Activated naive CD4-positive, alpha-beta T cell (primary cell): ENCODE results near the gene DNAH8.

ENCODE experiments used
- DNase-seq, 4 experiments: peaks; one replicate each; lab custom pipeline; 2025; lab: John Stamatoyannopoulos, UW

Gene DNAH8

GRCh38 chr6:39018103-39018502, 303.0 kb downstream of the DNAH8 start:
- DNase-seq, result no peak

- DNase-seq, result no peak
Observed at GRCh38 chr6:39020136-39020535, 305.0 kb downstream of the DNAH8 start.

GRCh38 chr6:39021041-39021440, 305.9 kb downstream of the DNAH8 start:
- DNase-seq, result no peak

- DNase-seq, result no peak
Observed at GRCh38 chr6:39021779-39022178, 306.7 kb downstream of the DNAH8 start.

GRCh38 chr6:39026175-39026574, 311.1 kb downstream of the DNAH8 start:
- no peak for DNase-seq

- DNase-seq, result peak in 2 of 4 experiments; percentile 2 to 19
Observed at GRCh38 chr6:39029156-39030011, 314.3 kb downstream of the DNAH8 start.

GRCh38 chr6:39035681-39036080, 320.6 kb downstream of the DNAH8 start:
- DNase-seq, result no peak

- DNase-seq, result no peak
Observed at GRCh38 chr6:39037082-39037508, 322.0 kb downstream of the DNAH8 start.

GRCh38 chr6:39037707-39038106, 322.6 kb downstream of the DNAH8 start:
- no peak for DNase-seq

- DNase-seq, result no peak
Observed at GRCh38 chr6:39040080-39040673, 325.1 kb downstream of the DNAH8 start.

- no peak for DNase-seq
Observed at GRCh38 chr6:39041072-39041471, 326.0 kb downstream of the DNAH8 start.

- no peak for DNase-seq
Observed at GRCh38 chr6:39043776-39044175, 328.7 kb downstream of the DNAH8 start.

GRCh38 chr6:39044181-39044580, 329.1 kb downstream of the DNAH8 start:
- no peak for DNase-seq

- DNase-seq, result no peak
Observed at GRCh38 chr6:39047434-39048327, 332.6 kb downstream of the DNAH8 start.

GRCh38 chr6:39048481-39049399, 333.6 kb downstream of the DNAH8 start, which contains the start of gene GLP1R:
Gene GLP1R (plus strand): TSS chr6:39048781. CDS start chr6:39048841, 60 bp downstream.
- DNase-seq, result no peak

- no peak for DNase-seq
Observed at GRCh38 chr6:39049575-39050283, 334.6 kb downstream of the DNAH8 start.

GRCh38 chr6:39050453-39051112, 335.5 kb downstream of the DNAH8 start:
- no peak for DNase-seq

- DNase-seq, result no peak
Observed at GRCh38 chr6:39051399-39052122, 336.4 kb downstream of the DNAH8 start.

- no peak for DNase-seq
Observed at GRCh38 chr6:39053016-39053624, 338.0 kb downstream of the DNAH8 start.
